Measurements from ENCODE around the gene MCTP1.

Gene MCTP1

DNA sequence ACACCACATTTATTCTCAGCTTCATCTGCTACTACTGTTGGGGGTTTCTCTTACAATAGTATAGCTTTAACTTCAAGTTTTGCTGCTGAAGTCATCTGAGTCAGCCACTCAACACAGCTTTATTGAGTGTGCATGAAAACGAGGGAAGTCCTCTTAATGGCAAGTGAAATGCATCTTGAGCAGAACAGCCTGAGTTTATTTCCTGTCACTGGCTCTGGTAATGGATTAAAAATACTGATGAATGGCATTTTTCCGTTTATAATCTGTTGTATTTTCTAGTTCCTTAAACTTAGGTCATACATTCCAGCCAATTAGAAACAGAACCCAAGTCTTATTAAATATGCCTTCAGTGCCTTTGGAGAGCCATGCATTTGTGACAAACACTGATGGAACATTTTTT, 427.8 kb downstream of the MCTP1 start:
- Histone ChIP-seq H3K9me3 (ENCODE audit: control insufficient read depth, insufficient read depth, low read length) (no peaks in the 10 kb centered on the region), H3K4me2 (ENCODE audit: low read length) (no peak overlapping the region), H3F3A (ENCODE audit: control insufficient read depth, insufficient read depth) (no peaks in the 10 kb centered on the region), H3K79me2 (ENCODE audit: control insufficient read depth, low read length) (no peaks in the 10 kb centered on the region), H3K27ac (ENCODE audit: low read depth, low read length) (no peak overlapping the region), H3K36me3 (ENCODE audit: control insufficient read depth, low read length) (no peaks in the 10 kb centered on the region), H3K27me3 (ENCODE audit: control insufficient read depth, low read length) (0 out of 2 replicates have a peak, but pooled peaks cover 3% of the 10 kb centered on the region), H4K20me1 (ENCODE audit: control insufficient read depth, insufficient read depth, low read depth, low read length) (no peaks in the 10 kb centered on the region), H3K9me2 (replicated peaks; ENCODE audit: control insufficient read depth, low read length) (no peaks in the 10 kb centered on the region), H3K4me3 (ENCODE audit: low read length) (no peak overlapping the region), H3K4me1 (ENCODE audit: control insufficient read depth, low read length) (no peaks in the 10 kb centered on the region)
- no peak for TF ChIP-seq EZH2phosphoT487 (IDR thresholded peaks at IDR 0.05; ENCODE audit: borderline replicate concordance, low read length)
- TF ChIP-seq, protein P1, sequence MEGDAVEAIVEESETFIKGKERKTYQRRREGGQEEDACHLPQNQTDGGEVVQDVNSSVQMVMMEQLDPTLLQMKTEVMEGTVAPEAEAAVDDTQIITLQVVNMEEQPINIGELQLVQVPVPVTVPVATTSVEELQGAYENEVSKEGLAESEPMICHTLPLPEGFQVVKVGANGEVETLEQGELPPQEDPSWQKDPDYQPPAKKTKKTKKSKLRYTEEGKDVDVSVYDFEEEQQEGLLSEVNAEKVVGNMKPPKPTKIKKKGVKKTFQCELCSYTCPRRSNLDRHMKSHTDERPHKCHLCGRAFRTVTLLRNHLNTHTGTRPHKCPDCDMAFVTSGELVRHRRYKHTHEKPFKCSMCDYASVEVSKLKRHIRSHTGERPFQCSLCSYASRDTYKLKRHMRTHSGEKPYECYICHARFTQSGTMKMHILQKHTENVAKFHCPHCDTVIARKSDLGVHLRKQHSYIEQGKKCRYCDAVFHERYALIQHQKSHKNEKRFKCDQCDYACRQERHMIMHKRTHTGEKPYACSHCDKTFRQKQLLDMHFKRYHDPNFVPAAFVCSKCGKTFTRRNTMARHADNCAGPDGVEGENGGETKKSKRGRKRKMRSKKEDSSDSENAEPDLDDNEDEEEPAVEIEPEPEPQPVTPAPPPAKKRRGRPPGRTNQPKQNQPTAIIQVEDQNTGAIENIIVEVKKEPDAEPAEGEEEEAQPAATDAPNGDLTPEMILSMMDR (IDR thresholded peaks at IDR 0.05; ENCODE audit: low read depth, low read length, poor library complexity, severe bottlenecking) = no peak

DNA sequence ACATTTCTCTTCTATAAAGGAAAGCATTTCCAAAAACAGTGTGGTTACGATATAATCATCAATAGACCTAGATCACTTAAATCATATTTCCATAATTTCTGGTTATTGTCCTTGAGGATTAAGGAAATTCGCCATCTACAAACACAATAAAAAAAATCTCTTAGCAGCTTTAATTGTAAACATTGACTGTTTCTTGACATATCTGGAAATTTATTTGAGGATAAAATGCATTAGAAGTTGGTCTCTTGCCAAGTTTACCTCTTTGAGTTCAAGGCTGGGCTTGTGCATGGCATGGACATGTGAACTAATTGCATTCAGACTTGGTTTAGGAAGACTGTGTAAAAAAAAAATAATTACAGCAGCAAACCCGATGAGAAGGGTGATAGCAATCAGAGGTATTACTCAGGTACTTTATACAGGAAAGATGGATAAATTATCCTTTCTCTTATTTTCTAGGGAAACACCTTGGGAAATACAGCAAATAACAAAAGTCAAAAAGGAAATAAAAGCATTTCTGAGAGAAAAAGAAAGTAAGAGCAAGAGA, 428.6 kb downstream of the MCTP1 start:
- H3K27ac ChIP-seq (ENCODE audit: low read depth, low read length) = no peak overlapping the region

DNA sequence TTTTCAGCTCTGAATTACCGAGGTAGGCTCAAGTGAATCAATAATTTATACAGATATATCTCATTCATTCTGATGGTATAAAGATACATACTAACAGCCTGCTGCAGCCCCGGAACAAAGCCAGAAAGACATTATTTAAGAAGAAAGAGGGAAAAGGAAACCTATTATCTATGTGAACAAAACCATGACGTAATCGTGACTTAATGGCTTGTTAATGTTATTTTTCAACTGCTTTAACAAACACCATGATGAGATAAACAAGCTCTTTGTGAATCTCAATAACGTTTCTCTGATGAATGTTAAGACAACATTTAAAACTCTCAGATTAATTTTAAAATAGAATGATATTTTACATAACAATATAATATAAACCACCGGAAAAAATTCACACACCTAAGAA, 429.4 kb downstream of the MCTP1 start:
- H3K9me3 ChIP-seq (ENCODE audit: control insufficient read depth, insufficient read depth, low read length) = no peaks in the 10 kb centered on the region
- H3K79me2 ChIP-seq (ENCODE audit: control insufficient read depth, low read length) = no peaks in the 10 kb centered on the region
- H4K20me1 ChIP-seq (ENCODE audit: control insufficient read depth, insufficient read depth, low read depth, low read length) = no peaks in the 10 kb centered on the region
- H3K9me2 ChIP-seq (replicated peaks; ENCODE audit: control insufficient read depth, low read length) = no peaks in the 10 kb centered on the region
- 0 out of 2 replicates have a peak, but pooled peaks cover 3% of the 10 kb centered on the region for H3K27me3 ChIP-seq (ENCODE audit: control insufficient read depth, low read length)
- TF ChIP-seq, protein P1 (IDR thresholded peaks at IDR 0.05; ENCODE audit: low read depth, low read length, poor library complexity, severe bottlenecking) = no peak
- no peak for TF ChIP-seq EZH2phosphoT487 (IDR thresholded peaks at IDR 0.05; ENCODE audit: borderline replicate concordance, low read length)
- no peaks in the 10 kb centered on the region for H3K4me1 ChIP-seq (ENCODE audit: control insufficient read depth, low read length)
- no peak overlapping the region for H3K4me2 ChIP-seq (ENCODE audit: low read length)
- no peak overlapping the region for H3K27ac ChIP-seq (ENCODE audit: low read depth, low read length)
- no peaks in the 10 kb centered on the region for H3K36me3 ChIP-seq (ENCODE audit: control insufficient read depth, low read length)
- no peak overlapping the region for H3K4me3 ChIP-seq (ENCODE audit: low read length)
- H3F3A ChIP-seq (ENCODE audit: control insufficient read depth, insufficient read depth) = no peaks in the 10 kb centered on the region

More for the DNA sequence above, 428.6 kb downstream of the MCTP1 start:
- Histone ChIP-seq H3K9me3 (ENCODE audit: control insufficient read depth, insufficient read depth, low read length) (no peaks in the 10 kb centered on the region), H3K4me2 (ENCODE audit: low read length) (no peak overlapping the region), H3K27me3 (ENCODE audit: control insufficient read depth, low read length) (0 out of 2 replicates have a peak, but pooled peaks cover 3% of the 10 kb centered on the region), H3K79me2 (ENCODE audit: control insufficient read depth, low read length) (no peaks in the 10 kb centered on the region), H3K9me2 (replicated peaks; ENCODE audit: control insufficient read depth, low read length) (no peaks in the 10 kb centered on the region), H3K4me1 (ENCODE audit: control insufficient read depth, low read length) (no peaks in the 10 kb centered on the region), H3K36me3 (ENCODE audit: control insufficient read depth, low read length) (no peaks in the 10 kb centered on the region), H3K4me3 (ENCODE audit: low read length) (no peak overlapping the region), H3F3A (ENCODE audit: control insufficient read depth, insufficient read depth) (no peaks in the 10 kb centered on the region), H4K20me1 (ENCODE audit: control insufficient read depth, insufficient read depth, low read depth, low read length) (no peaks in the 10 kb centered on the region)
- no peak for TF ChIP-seq EZH2phosphoT487 (IDR thresholded peaks at IDR 0.05; ENCODE audit: borderline replicate concordance, low read length)
- TF ChIP-seq, protein P1 (IDR thresholded peaks at IDR 0.05; ENCODE audit: low read depth, low read length, poor library complexity, severe bottlenecking) = no peak
